Measurements from ENCODE around the gene STK32C. TPM values are rescaled to one million over a fixed set of nuclear protein-coding genes. Genes with fewer than 3 reads are reported as not detected.

Gene STK32C
- polyA plus RNA-seq, 2 of the 4 experiments (the other 2 are of a cell fraction) = 29.9 to 43.6 TPM

GRCh38 chr10:132255489-132256344 lies 52.0 kb downstream of the STK32C start (continued):
- TF ChIP-seq, protein P1, sequence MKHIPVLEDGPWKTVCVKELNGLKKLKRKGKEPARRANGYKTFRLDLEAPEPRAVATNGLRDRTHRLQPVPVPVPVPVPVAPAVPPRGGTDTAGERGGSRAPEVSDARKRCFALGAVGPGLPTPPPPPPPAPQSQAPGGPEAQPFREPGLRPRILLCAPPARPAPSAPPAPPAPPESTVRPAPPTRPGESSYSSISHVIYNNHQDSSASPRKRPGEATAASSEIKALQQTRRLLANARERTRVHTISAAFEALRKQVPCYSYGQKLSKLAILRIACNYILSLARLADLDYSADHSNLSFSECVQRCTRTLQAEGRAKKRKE (CRISPR knock-in tag; IDR thresholded peaks at IDR 0.05; ENCODE audit: low read depth) = no peak

DNA sequence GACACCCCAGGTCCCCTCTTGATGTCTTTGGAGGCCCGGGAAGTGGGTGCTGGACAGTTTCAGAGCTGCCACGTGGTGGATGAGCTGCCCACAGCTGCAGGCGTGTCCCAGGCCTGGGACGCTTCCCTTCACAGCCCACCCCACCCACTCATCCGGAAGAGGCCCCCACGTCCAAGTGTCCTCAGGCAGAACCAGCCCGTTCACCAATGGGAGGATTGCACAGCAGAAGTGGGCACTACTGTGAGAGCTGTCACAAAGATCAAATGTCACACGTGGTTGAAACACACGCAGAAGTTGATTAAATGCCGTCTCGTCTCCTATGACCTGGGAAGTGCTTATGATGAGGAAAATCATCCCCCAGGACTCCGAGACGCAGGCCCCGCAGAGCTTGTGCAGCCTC lies 52.9 kb downstream of the STK32C start:
- FAIRE-seq (no peak), ATAC-seq (no peak), DNase-seq (ENCODE audit: low read depth in 1 of 2, low spot score in 1 of 2) (no peak)
- no peak overlapping the region for H3K4me2 ChIP-seq
- ChIA-PET POLR2A (no interaction called here), CTCF (interaction anchor here (0.7 kb wide), 2 partner anchors 31 to 107 kb away, joined by 3 read pairs; no protein-coding TSS in a partner anchor)
- H3K9me3 ChIP-seq = no peaks in the 10 kb centered on the region
- TF ChIP-seq ZC3H11A (IDR thresholded peaks at IDR 0.05) (no peak), POLR2A (IDR thresholded peaks at IDR 0.05; ENCODE audit: low read length) (no peak), HDAC2 (IDR thresholded peaks at IDR 0.05) (no peak)
- WGBS (ENCODE audit: missing lambda C conversion rate) = 87% methylated on average over 11 of the region's 14 CpGs
- peaks cover 8% of the 10 kb centered on the region; the same call in 2 of the 3 replicates for H3K4me1 ChIP-seq
- H3K27ac ChIP-seq = no peak overlapping the region
- no peak overlapping the region for H3K4me3 ChIP-seq

DNA sequence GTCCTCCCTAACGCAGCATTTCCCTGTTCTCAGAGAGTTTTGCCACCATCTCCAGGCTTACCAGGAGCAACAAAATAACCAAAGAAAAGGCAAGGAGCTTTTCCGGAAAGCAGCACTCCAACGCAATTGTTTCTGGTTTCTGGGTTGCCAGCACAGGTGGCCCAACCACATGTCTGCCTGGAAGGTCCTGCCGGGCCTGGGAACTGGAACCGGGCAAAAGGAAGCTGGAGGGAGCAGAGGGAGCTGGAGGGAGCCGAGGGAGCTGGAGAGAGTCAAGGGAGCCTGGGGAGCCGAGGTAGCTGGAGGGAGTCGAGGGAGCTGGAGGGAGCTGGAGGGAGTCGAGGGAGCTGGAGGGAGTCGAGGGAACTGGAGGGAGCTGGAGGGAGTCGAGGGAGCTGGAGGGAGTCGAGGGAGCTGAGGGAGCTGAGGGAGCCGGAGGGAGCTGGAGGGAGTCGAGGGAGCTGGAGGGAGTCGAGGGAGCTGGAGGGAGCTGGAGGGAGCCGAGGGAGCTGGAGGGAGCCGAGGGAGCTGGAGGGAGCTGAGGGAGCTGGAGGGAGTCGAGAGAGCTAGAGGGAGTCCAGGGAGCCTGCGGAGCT lies 54.6 kb downstream of the STK32C start:
- ChIA-PET POLR2A (no interaction called here), CTCF (interaction anchor here (0.8 to 1.8 kb wide), 2 partner anchors 8 to 100 kb away, joined by 3 to 4 read pairs; no protein-coding TSS in a partner anchor)
- Histone ChIP-seq H3K4me1 (peaks cover 16% of the 10 kb centered on the region), H3K4me2 (no peak overlapping the region), H3K4me3 (no peak overlapping the region), H3K9me3 (no peaks in the 10 kb centered on the region), H3K27ac (no peak overlapping the region)
- ATAC-seq = no peak
- WGBS (ENCODE audit: missing lambda C conversion rate) = 78% methylated on average over 17 of the region's 19 CpGs
- no peak for FAIRE-seq
- TF ChIP-seq HES2 (IDR thresholded peaks at IDR 0.05) (no peak), EHMT2 (IDR thresholded peaks at IDR 0.05; ENCODE audit: low read depth) (no peak), SMC3 (IDR thresholded peaks at IDR 0.05) (no peak), KDM1A (IDR thresholded peaks at IDR 0.05; ENCODE audit: low read depth) (no peak), HOXB5 (CRISPR knock-in tag; IDR thresholded peaks at IDR 0.05) (no peak)
- TF ChIP-seq, protein P2, sequence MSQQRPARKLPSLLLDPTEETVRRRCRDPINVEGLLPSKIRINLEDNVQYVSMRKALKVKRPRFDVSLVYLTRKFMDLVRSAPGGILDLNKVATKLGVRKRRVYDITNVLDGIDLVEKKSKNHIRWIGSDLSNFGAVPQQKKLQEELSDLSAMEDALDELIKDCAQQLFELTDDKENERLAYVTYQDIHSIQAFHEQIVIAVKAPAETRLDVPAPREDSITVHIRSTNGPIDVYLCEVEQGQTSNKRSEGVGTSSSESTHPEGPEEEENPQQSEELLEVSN (IDR thresholded peaks at IDR 0.05; ENCODE audit: borderline replicate concordance, low read depth) = no peak
- TF ChIP-seq, protein P3, sequence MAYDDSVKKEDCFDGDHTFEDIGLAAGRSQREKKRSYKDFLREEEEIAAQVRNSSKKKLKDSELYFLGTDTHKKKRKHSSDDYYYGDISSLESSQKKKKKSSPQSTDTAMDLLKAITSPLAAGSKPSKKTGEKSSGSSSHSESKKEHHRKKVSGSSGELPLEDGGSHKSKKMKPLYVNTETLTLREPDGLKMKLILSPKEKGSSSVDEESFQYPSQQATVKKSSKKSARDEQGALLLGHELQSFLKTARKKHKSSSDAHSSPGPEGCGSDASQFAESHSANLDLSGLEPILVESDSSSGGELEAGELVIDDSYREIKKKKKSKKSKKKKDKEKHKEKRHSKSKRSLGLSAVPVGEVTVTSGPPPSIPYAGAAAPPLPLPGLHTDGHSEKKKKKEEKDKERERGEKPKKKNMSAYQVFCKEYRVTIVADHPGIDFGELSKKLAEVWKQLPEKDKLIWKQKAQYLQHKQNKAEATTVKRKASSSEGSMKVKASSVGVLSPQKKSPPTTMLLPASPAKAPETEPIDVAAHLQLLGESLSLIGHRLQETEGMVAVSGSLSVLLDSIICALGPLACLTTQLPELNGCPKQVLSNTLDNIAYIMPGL (CRISPR knock-in tag; IDR thresholded peaks at IDR 0.05; ENCODE audit: borderline replicate concordance) = no peak
- no peak for DNase-seq (ENCODE audit: low read depth in 1 of 2, low spot score in 1 of 2)

- ChIA-PET CTCF (interaction anchor here (0.7 to 1.8 kb wide), 2 partner anchors 9 to 99 kb away, joined by 4 read pairs; no protein-coding TSS in a partner anchor), POLR2A (no interaction called here)
- FAIRE-seq (no peak), DNase-seq (ENCODE audit: low read depth in 1 of 2, low spot score in 1 of 2) (peak; percentile 18 to 30), ATAC-seq (no peak)
- Histone ChIP-seq H3K4me1 (peaks cover 15% of the 10 kb centered on the region), H3K4me3 (no peak overlapping the region), H3K4me2 (no peak overlapping the region), H3K27ac (no peak overlapping the region), H3K9me3 (no peaks in the 10 kb centered on the region)
- TF ChIP-seq RAD21 (conservative IDR thresholded peaks at IDR 0.05 in 1 of 2, IDR thresholded peaks at IDR 0.05 in 1 of 2) (peak in 1 of 2 experiments; percentile 15; a peak in 1 of 5 replicates), EHMT2 (IDR thresholded peaks at IDR 0.05; ENCODE audit: low read depth) (no peak), HEYL (CRISPR knock-in tag; IDR thresholded peaks at IDR 0.05) (no peak)
- TF ChIP-seq, protein P3 (CRISPR knock-in tag; IDR thresholded peaks at IDR 0.05; ENCODE audit: borderline replicate concordance) = no peak
- WGBS (ENCODE audit: missing lambda C conversion rate) = 88% methylated on average over 17 of the region's 17 CpGs
Measured at GRCh38 chr10:132252412-132252811, 55.3 kb downstream of the STK32C start.

Data from A549 (cell line).